ENCODE data around the gene TIE1. TPM values are rescaled to one million over a fixed set of nuclear protein-coding genes. Genes with fewer than 3 reads are reported as not detected.

TIE1 gene
- total and polyA plus RNA-seq, 2 of the 13 experiments (the other 11 are each of a cell fraction or from before 2014, with no cell fraction given), result 0.58 to 0.84 TPM

- TF ChIP-seq TFE3 (CRISPR knock-in tag; IDR thresholded peaks at IDR 0.05) (peak; percentile 58; the same call in 1 of the 2 replicates), HOXD1 (CRISPR knock-in tag; IDR thresholded peaks at IDR 0.05) (0 out of 2 replicates have a peak, but pooled peaks have one; percentile 71), ZBTB46 (CRISPR knock-in tag; IDR thresholded peaks at IDR 0.05; ENCODE audit: borderline replicate concordance) (no peak), PHF21A (CRISPR knock-in tag; IDR thresholded peaks at IDR 0.05) (peak; percentile 65), ARNTL (CRISPR knock-in tag; IDR thresholded peaks at IDR 0.05) (0 out of 2 replicates have a peak, but pooled peaks have one; percentile 29), SRSF9 (IDR thresholded peaks at IDR 0.05; ENCODE audit: borderline replicate concordance, insufficient read depth, low read depth, low read length, poor library complexity, severe bottlenecking) (no peak), ZNF484 (CRISPR knock-in tag; IDR thresholded peaks at IDR 0.05; ENCODE audit: borderline replicate concordance, low read depth) (no peak), ZNF773 (CRISPR knock-in tag; IDR thresholded peaks at IDR 0.05; ENCODE audit: borderline replicate concordance) (peak; percentile 84; the same call in 1 of the 2 replicates), BORCS8-MEF2B (CRISPR knock-in tag; IDR thresholded peaks at IDR 0.05) (peak; percentile 97), ZFX (CRISPR knock-in tag; IDR thresholded peaks at IDR 0.05; ENCODE audit: low read depth) (peak; percentile 98), ZNF691 (CRISPR knock-in tag; IDR thresholded peaks at IDR 0.05; ENCODE audit: borderline replicate concordance, low read depth) (peak; percentile 73; the same call in 1 of the 2 replicates), THAP8 (CRISPR knock-in tag; IDR thresholded peaks at IDR 0.05; ENCODE audit: borderline replicate concordance) (no peak), ATF7 (IDR thresholded peaks at IDR 0.05) (no peak), ATF7 (CRISPR knock-in tag; IDR thresholded peaks at IDR 0.05) (no peak), ZNF564 (CRISPR knock-in tag; IDR thresholded peaks at IDR 0.05) (peak; percentile 54; the same call in 1 of the 2 replicates), ZBTB10 (CRISPR knock-in tag; IDR thresholded peaks at IDR 0.05; ENCODE audit: borderline replicate concordance) (0 out of 2 replicates have a peak, but pooled peaks have one; percentile 51), ZNF589 (CRISPR knock-in tag; conservative IDR thresholded peaks at IDR 0.05) (no peak; the same call in 1 of the 2 replicates), HOXA9 (CRISPR knock-in tag; IDR thresholded peaks at IDR 0.05; ENCODE audit: borderline replicate concordance) (peak; percentile 88; the same call in 1 of the 2 replicates), HOXA5 (CRISPR knock-in tag; IDR thresholded peaks at IDR 0.05) (peak; percentile 62; the same call in 1 of the 2 replicates), CREM (IDR thresholded peaks at IDR 0.05) (no peak), CREM (CRISPR knock-in tag; IDR thresholded peaks at IDR 0.05) (no peak), SKI (IDR thresholded peaks at IDR 0.05; ENCODE audit: partially characterized antibody) (no peak)
Measured at GRCh38 chr1:43367904-43368645, 67.3 kb downstream of the TIE1 start, which contains the start of gene ELOVL1 (continued).

Data from HepG2 (cell line).